Subcutaneous abdominal adipose tissue (tissue), 5 donors: ENCODE measurements around the gene VKORC1L1.
"Not testable (repeated sequence)": the region's sequence is repeated elsewhere in the genome, so short reads cannot be mapped to it uniquely, and the experiment has no call there.

Experiments
- H3K27ac ChIP-seq: one replicate; pipeline ENCODE4 v1.7.0; 2013; ENCODE audit warnings: low read depth, mild to moderate bottlenecking, inconsistent platforms, low read length, moderate library complexity
- H3K27me3 ChIP-seq, 5 donors: one replicate each; pipeline ENCODE4 v1.7.0; 2013; ENCODE audit warnings: low read length in 5 of 5, inconsistent platforms in 1 of 5; ENCODE audit not compliant: control insufficient read depth in 5 of 5, insufficient read depth in 4 of 5
- H3K36me3 ChIP-seq, 5 donors: one replicate each; pipeline ENCODE4 v1.7.0; 2013; ENCODE audit warnings: low read length in 5 of 5; ENCODE audit not compliant: control insufficient read depth in 5 of 5, insufficient read depth in 5 of 5
- H3K4me1 ChIP-seq, 5 donors: one replicate each; pipeline ENCODE4 v1.7.0; 2013; ENCODE audit warnings: low read length in 5 of 5, mild to moderate bottlenecking in 3 of 5, moderate library complexity in 1 of 5; ENCODE audit not compliant: control insufficient read depth in 5 of 5, insufficient read depth in 5 of 5
- H3K4me3 ChIP-seq, 5 donors: one replicate each; pipeline ENCODE4 v1.7.0; 2013; ENCODE audit warnings: low read length in 5 of 5, low read depth in 1 of 5
- H3K9ac ChIP-seq, 5 donors: one replicate each; pipeline ENCODE4 v1.7.0; 2013; ENCODE audit warnings: low read length in 5 of 5, mild to moderate bottlenecking in 4 of 5, moderate library complexity in 3 of 5
- H3K9me3 ChIP-seq, 5 donors: one replicate each; pipeline ENCODE4 v1.7.0; 2013; ENCODE audit warnings: low read length in 5 of 5; ENCODE audit not compliant: control insufficient read depth in 5 of 5
- donor health status: healthy.
- donor health status: healthy.
- donor health status: healthy.
- donor health status: healthy.
- donor health status: healthy.

Gene VKORC1L1

GRCh38 chr7:65955718-65956117, 82.8 kb downstream of the VKORC1L1 start:
- no peak overlapping the region for H3K9ac ChIP-seq
- H3K27me3 ChIP-seq, result no peaks in the 10 kb centered on the region
- H3K36me3 ChIP-seq, result peaks cover 38 to 61% (median 56%) of the 10 kb centered on the region in 5 donors
- H3K4me3 ChIP-seq, result no peak overlapping the region
- peaks cover 0 to 19% (median 0%) of the 10 kb centered on the region in 5 donors for H3K4me1 ChIP-seq
- H3K27ac ChIP-seq, result peak overlapping the region; percentile 25
- no peaks in the 10 kb centered on the region for H3K9me3 ChIP-seq

- Histone ChIP-seq H3K27me3 (no peaks in the 10 kb centered on the region), H3K9me3 (no peaks in the 10 kb centered on the region), H3K36me3 (peaks cover 32 to 90% (median 66%) of the 10 kb centered on the region in 5 donors), H3K27ac (no peak overlapping the region), H3K9ac (no peak overlapping the region), H3K4me1 (peaks cover 0 to 10% (median 0%) of the 10 kb centered on the region in 5 donors), H3K4me3 (no peak overlapping the region)
Measured at GRCh38 chr7:65960351-65961074, 87.6 kb downstream of the VKORC1L1 start.

- Histone ChIP-seq H3K9ac (no peak overlapping the region), H3K9me3 (no peaks in the 10 kb centered on the region), H3K36me3 (peaks cover 20 to 92% (median 62%) of the 10 kb centered on the region in 5 donors), H3K27ac (no peak overlapping the region), H3K27me3 (no peaks in the 10 kb centered on the region), H3K4me1 (peaks cover 0 to 3% (median 0%) of the 10 kb centered on the region in 5 donors), H3K4me3 (no peak overlapping the region)
Measured at GRCh38 chr7:65962033-65962432, 89.2 kb downstream of the VKORC1L1 start.

- H3K4me3 ChIP-seq, result not testable (repeated sequence)
Measured at GRCh38 chr7:65964671-65965070, 91.8 kb downstream of the VKORC1L1 start.

GRCh38 chr7:65966146-65966545, 93.3 kb downstream of the VKORC1L1 start:
- H3K9me3 ChIP-seq, result no peaks in the 10 kb centered on the region
- H3K27me3 ChIP-seq, result no peaks in the 10 kb centered on the region
- H3K27ac ChIP-seq, result no peak overlapping the region
- peaks cover 6 to 96% (median 75%) of the 10 kb centered on the region in 5 donors for H3K36me3 ChIP-seq
- no peaks in the 10 kb centered on the region for H3K4me1 ChIP-seq
- no peak overlapping the region for H3K9ac ChIP-seq
- H3K4me3 ChIP-seq, result no peak overlapping the region

More at GRCh38 chr7:65964671-65965070, 91.8 kb downstream of the VKORC1L1 start:
- not testable (repeated sequence) for H3K27ac ChIP-seq, H3K9ac ChIP-seq, H3K27me3 ChIP-seq, H3K4me1 ChIP-seq, H3K9me3 ChIP-seq
- H3K36me3 ChIP-seq, result peaks cover 11 to 96% (median 80%) of the 10 kb centered on the region in 5 donors

GRCh38 chr7:65967361-65968155, 94.7 kb downstream of the VKORC1L1 start:
- H3K9me3 ChIP-seq, result no peaks in the 10 kb centered on the region
- H3K27me3 ChIP-seq, result no peaks in the 10 kb centered on the region
- no peak overlapping the region for H3K9ac ChIP-seq
- no peak overlapping the region for H3K27ac ChIP-seq
- H3K4me1 ChIP-seq, result no peaks in the 10 kb centered on the region
- H3K4me3 ChIP-seq, result no peak overlapping the region
- H3K36me3 ChIP-seq, result peaks cover 6 to 95% (median 77%) of the 10 kb centered on the region in 5 donors

- peaks cover 6 to 95% (median 79%) of the 10 kb centered on the region in 5 donors for H3K36me3 ChIP-seq
- no peak overlapping the region for H3K9ac ChIP-seq
- H3K4me3 ChIP-seq, result no peak overlapping the region
- H3K27ac ChIP-seq, result no peak overlapping the region
- no peaks in the 10 kb centered on the region for H3K9me3 ChIP-seq
- no peaks in the 10 kb centered on the region for H3K4me1 ChIP-seq
- no peaks in the 10 kb centered on the region for H3K27me3 ChIP-seq
Measured at GRCh38 chr7:65968256-65969185, 95.6 kb downstream of the VKORC1L1 start.

- Histone ChIP-seq H3K4me3 (no peak overlapping the region), H3K27me3 (no peaks in the 10 kb centered on the region), H3K4me1 (no peaks in the 10 kb centered on the region), H3K9ac (no peak overlapping the region), H3K9me3 (no peaks in the 10 kb centered on the region), H3K36me3 (peaks cover 0 to 97% (median 84%) of the 10 kb centered on the region in 5 donors), H3K27ac (no peak overlapping the region)
Measured at GRCh38 chr7:65971021-65971420, 98.1 kb downstream of the VKORC1L1 start.

- peaks cover 0 to 84% (median 71%) of the 10 kb centered on the region in 5 donors for H3K36me3 ChIP-seq
- H3K27me3 ChIP-seq, result no peaks in the 10 kb centered on the region
- no peaks in the 10 kb centered on the region for H3K9me3 ChIP-seq
- H3K4me3 ChIP-seq, result no peak overlapping the region
- no peak overlapping the region for H3K27ac ChIP-seq
- no peaks in the 10 kb centered on the region for H3K4me1 ChIP-seq
- no peak overlapping the region for H3K9ac ChIP-seq
Measured at GRCh38 chr7:65972976-65973375, 100.1 kb downstream of the VKORC1L1 start.
